OCI-LY1 (cell line): ENCODE results near the gene GLYATL1B.
A peak's percentile ranks its signal among the peaks of the same experiment; 100 is the strongest.
"Not testable (repeated sequence)": the region's sequence is repeated elsewhere in the genome, so short reads cannot be mapped to it uniquely, and the experiment has no call there.

Experiments used
- H2AFZ ChIP-seq: fragments of 200-600 bp; sonication (generic), shearing (Covaris generic); 2 replicates; pipeline ENCODE4 v1.6.0; 2014; ENCODE audit warnings: antibody characterized with exemption, mild to moderate bottlenecking, low read length
- H3F3A ChIP-seq: fragments of 200-600 bp; sonication (generic), shearing (Covaris generic); 2 replicates; pipeline ENCODE4 v1.6.0; 2014; ENCODE audit warnings: mild to moderate bottlenecking, antibody characterized with exemption, low read length, moderate library complexity; ENCODE audit not compliant: insufficient read depth
- H3K27ac ChIP-seq: fragments of 200-600 bp; sonication (generic); 2 replicates; pipeline ENCODE4 v1.5.1; 2014; ENCODE audit warnings: low read length, mixed run types, mild to moderate bottlenecking, low read depth; ENCODE audit not compliant: poor library complexity, severe bottlenecking
- H3K27me3 ChIP-seq: fragments of 200-600 bp; sonication (generic); 2 replicates; pipeline ENCODE4 v1.6.0; 2014; ENCODE audit warnings: antibody characterized with exemption, mild to moderate bottlenecking, low read length, moderate library complexity; ENCODE audit not compliant: insufficient read depth
- H3K36me3 ChIP-seq: fragments of 200-600 bp; sonication (generic); 2 replicates; pipeline ENCODE4 v1.6.1; 2014; ENCODE audit warnings: mild to moderate bottlenecking, antibody characterized with exemption, low read length, moderate library complexity, mixed read lengths; ENCODE audit not compliant: insufficient read depth
- H3K4me1 ChIP-seq: fragments of 200-600 bp; sonication (generic); 2 replicates; pipeline ENCODE4 v1.5.1; 2014; ENCODE audit warnings: mild to moderate bottlenecking, low read length, moderate library complexity; ENCODE audit not compliant: insufficient read depth, severe bottlenecking
- H3K4me2 ChIP-seq: fragments of 200-600 bp; sonication (generic), shearing (Covaris generic); 2 replicates; pipeline ENCODE4 v1.6.1; 2014; ENCODE audit warnings: low read length
- H3K4me3 ChIP-seq: fragments of 200-600 bp; sonication (generic); 2 replicates; pipeline ENCODE4 v1.5.1; 2014; ENCODE audit warnings: low read length, low read depth, mild to moderate bottlenecking, mixed read lengths; ENCODE audit not compliant: poor library complexity, severe bottlenecking
- H3K79me2 ChIP-seq: fragments of 200-600 bp; shearing (Covaris generic); 2 replicates; pipeline ENCODE4 v1.6.1; 2016; ENCODE audit warnings: mixed run types, low read length, mixed read lengths; ENCODE audit not compliant: insufficient read depth
- H3K9ac ChIP-seq: fragments of 200-600 bp; sonication (generic), shearing (Covaris generic); 2 replicates; pipeline ENCODE4 v1.6.1; 2014; ENCODE audit warnings: mild to moderate bottlenecking, low read length, mixed read lengths
- H3K9me2 ChIP-seq: fragments of 200-600 bp; sonication (generic), shearing (Covaris generic); 2 replicates; pipeline ENCODE4 v1.6.1; 2014; ENCODE audit warnings: low read depth, mild to moderate bottlenecking, low read length, mixed read lengths
- H3K9me3 ChIP-seq: fragments of 200-600 bp; shearing (Covaris generic); 2 replicates; pipeline ENCODE4 v1.6.1; 2014; ENCODE audit warnings: low read length, mixed read lengths
- H4K20me1 ChIP-seq: fragments of 200-600 bp; sonication (generic), shearing (Covaris generic); 2 replicates; pipeline ENCODE4 v1.6.0; 2016; ENCODE audit warnings: mild to moderate bottlenecking, low read length; ENCODE audit not compliant: insufficient read depth
- CTCF ChIP-seq: fragments of 200-600 bp; sonication (generic), shearing (Covaris generic); IDR thresholded peaks from 2 replicates; pipeline ENCODE4 v1.5.1; 2017; ENCODE audit warnings: mild to moderate bottlenecking, antibody characterized with exemption, low read length, moderate library complexity, mixed read lengths
- EZH2 ChIP-seq: fragments of 200-600 bp; sonication (generic), shearing (Covaris generic); IDR thresholded peaks from 2 replicates; pipeline ENCODE4 v1.8.0; 2017; ENCODE audit warnings: borderline replicate concordance, mixed run types, mild to moderate bottlenecking, antibody characterized with exemption, low read length, moderate library complexity, mixed read lengths

GLYATL1B gene

GRCh38 chr11:59097113-59097708 lies 11.1 kb downstream of the GLYATL1B start:
- Histone ChIP-seq H3K9ac (peak overlapping the region; percentile 55), H2AFZ (no peak overlapping the region), H3K4me1 (peaks cover 55% of the 10 kb centered on the region), H3K27ac (peak overlapping the region; percentile 98), H3K79me2 (peaks cover 33% of the 10 kb centered on the region), H3K4me3 (peak overlapping the region; percentile 83), H3K9me3 (no peaks in the 10 kb centered on the region), H3K9me2 (no peaks in the 10 kb centered on the region), H3K27me3 (no peaks in the 10 kb centered on the region), H3F3A (no peaks in the 10 kb centered on the region), H3K4me2 (peak overlapping the region; percentile 98), H3K36me3 (peaks cover 68% of the 10 kb centered on the region), H4K20me1 (no peaks in the 10 kb centered on the region)
- no peak for TF ChIP-seq EZH2
- TF ChIP-seq CTCF = peak; percentile 67

GRCh38 chr11:59097938-59098337 lies 11.8 kb downstream of the GLYATL1B start:
- H3K4me3 ChIP-seq = peak overlapping the region; percentile 83
- not testable (repeated sequence) for H2AFZ ChIP-seq, H4K20me1 ChIP-seq, H3F3A ChIP-seq, H3K9me2 ChIP-seq, H3K9me3 ChIP-seq, H3K27me3 ChIP-seq
- peak overlapping the region; percentile 98 for H3K27ac ChIP-seq
- peak overlapping the region; percentile 55; the same call in 1 of the 2 replicates for H3K9ac ChIP-seq
- peaks cover 61% of the 10 kb centered on the region for H3K36me3 ChIP-seq
- peaks cover 33% of the 10 kb centered on the region for H3K79me2 ChIP-seq
- peak overlapping the region; percentile 98 for H3K4me2 ChIP-seq
- peaks cover 60% of the 10 kb centered on the region for H3K4me1 ChIP-seq

GRCh38 chr11:59102259-59102765 lies 16.2 kb downstream of the GLYATL1B start:
- H3K4me2 ChIP-seq = peak overlapping the region; percentile 98
- peaks cover 20% of the 10 kb centered on the region for H3K36me3 ChIP-seq
- H3K27ac ChIP-seq = peak overlapping the region; percentile 98
- no peaks in the 10 kb centered on the region for H3F3A ChIP-seq
- TF ChIP-seq CTCF (peak; percentile 46), EZH2 (no peak)
- no peaks in the 10 kb centered on the region for H3K9me2 ChIP-seq
- no peaks in the 10 kb centered on the region for H4K20me1 ChIP-seq
- no peak overlapping the region for H2AFZ ChIP-seq
- H3K4me3 ChIP-seq = peak overlapping the region; percentile 83
- H3K9ac ChIP-seq = peak overlapping the region; percentile 77
- H3K79me2 ChIP-seq = peaks cover 28% of the 10 kb centered on the region
- H3K27me3 ChIP-seq = no peaks in the 10 kb centered on the region
- peaks cover 71% of the 10 kb centered on the region for H3K4me1 ChIP-seq
- H3K9me3 ChIP-seq = no peaks in the 10 kb centered on the region
